ENCODE results near the gene TUBB2B. TPM values are rescaled to one million over a fixed set of nuclear protein-coding genes. Genes with fewer than 3 reads are reported as not detected.

Gene TUBB2B
- total RNA-seq, 1 donor from 2014 or later: 287 TPM

GRCh38 chr6:3252861-3253596 is 25.6 kb upstream of the TUBB2B start:
- peaks cover 2% of the 10 kb centered on the region for H3K27me3 ChIP-seq (ENCODE audit: control insufficient read depth, insufficient read depth, low read length)
- no peak overlapping the region for H3K4me3 ChIP-seq (ENCODE audit: low read depth, low read length)
- TF ChIP-seq CTCF (IDR thresholded peaks at IDR 0.05; ENCODE audit: insufficient read depth, low read length, poor library complexity, severe bottlenecking): no peak
- DNase-seq (ENCODE audit: low read depth): no peak
- H3K36me3 ChIP-seq (ENCODE audit: control insufficient read depth, insufficient read depth, low read length): no peaks in the 10 kb centered on the region

- no peak for TF ChIP-seq CTCF (IDR thresholded peaks at IDR 0.05; ENCODE audit: insufficient read depth, low read length, poor library complexity, severe bottlenecking)
- no peak overlapping the region for H3K4me3 ChIP-seq (ENCODE audit: low read depth, low read length)
- DNase-seq (ENCODE audit: low read depth): no peak
- H3K27me3 ChIP-seq (ENCODE audit: control insufficient read depth, insufficient read depth, low read length): peaks cover 2% of the 10 kb centered on the region
- H3K36me3 ChIP-seq (ENCODE audit: control insufficient read depth, insufficient read depth, low read length): no peaks in the 10 kb centered on the region
These were observed 24.9 kb upstream of the TUBB2B start for GRCh38 chr6:3252369-3252768.

- TF ChIP-seq CTCF (IDR thresholded peaks at IDR 0.05; ENCODE audit: insufficient read depth, low read length, poor library complexity, severe bottlenecking): peak; percentile 98
- Histone ChIP-seq H3K4me3 (ENCODE audit: low read depth, low read length) (no peak overlapping the region), H3K36me3 (ENCODE audit: control insufficient read depth, insufficient read depth, low read length) (no peaks in the 10 kb centered on the region), H3K27me3 (ENCODE audit: control insufficient read depth, insufficient read depth, low read length) (no peaks in the 10 kb centered on the region)
- no peak for DNase-seq (ENCODE audit: low read depth)
These were observed 24.2 kb upstream of the TUBB2B start for GRCh38 chr6:3251462-3252314.

GRCh38 chr6:3250231-3250675 is 22.8 kb upstream of the TUBB2B start:
- no peaks in the 10 kb centered on the region for H3K36me3 ChIP-seq (ENCODE audit: control insufficient read depth, insufficient read depth, low read length)
- no peak for TF ChIP-seq CTCF (IDR thresholded peaks at IDR 0.05; ENCODE audit: insufficient read depth, low read length, poor library complexity, severe bottlenecking)
- DNase-seq (ENCODE audit: low read depth): no peak
- H3K27me3 ChIP-seq (ENCODE audit: control insufficient read depth, insufficient read depth, low read length): no peaks in the 10 kb centered on the region
- no peak overlapping the region for H3K4me3 ChIP-seq (ENCODE audit: low read depth, low read length)

- DNase-seq (ENCODE audit: low read depth): no peak
- H3K36me3 ChIP-seq (ENCODE audit: control insufficient read depth, insufficient read depth, low read length): no peaks in the 10 kb centered on the region
- no peaks in the 10 kb centered on the region for H3K27me3 ChIP-seq (ENCODE audit: control insufficient read depth, insufficient read depth, low read length)
- no peak for TF ChIP-seq CTCF (IDR thresholded peaks at IDR 0.05; ENCODE audit: insufficient read depth, low read length, poor library complexity, severe bottlenecking)
- no peak overlapping the region for H3K4me3 ChIP-seq (ENCODE audit: low read depth, low read length)
These were observed 22.4 kb upstream of the TUBB2B start for GRCh38 chr6:3249821-3250220.

All from kidney epithelial cell (primary cell).